ENCODE results near the gene CHSY1.

DNA sequence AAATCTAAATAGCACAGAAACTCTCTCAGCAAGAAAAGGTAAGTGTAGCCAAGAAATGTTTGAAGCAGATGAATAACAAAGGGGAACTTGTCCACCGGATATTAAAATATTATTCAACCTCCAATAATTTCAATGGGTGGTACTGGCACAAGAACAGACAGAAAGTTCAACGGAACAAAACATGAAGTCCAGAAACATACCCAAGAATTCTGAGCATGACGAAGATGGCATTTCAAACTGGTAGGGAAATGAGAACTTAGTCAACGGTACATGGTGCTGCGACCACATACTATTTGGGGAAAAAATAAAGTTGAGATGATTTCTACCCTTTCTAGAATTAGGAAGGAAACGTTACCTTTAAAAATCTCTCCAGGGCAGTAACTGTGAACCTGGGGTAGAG lies 5.5 kb downstream of the CHSY1 start:
- TF ChIP-seq, protein P1, sequence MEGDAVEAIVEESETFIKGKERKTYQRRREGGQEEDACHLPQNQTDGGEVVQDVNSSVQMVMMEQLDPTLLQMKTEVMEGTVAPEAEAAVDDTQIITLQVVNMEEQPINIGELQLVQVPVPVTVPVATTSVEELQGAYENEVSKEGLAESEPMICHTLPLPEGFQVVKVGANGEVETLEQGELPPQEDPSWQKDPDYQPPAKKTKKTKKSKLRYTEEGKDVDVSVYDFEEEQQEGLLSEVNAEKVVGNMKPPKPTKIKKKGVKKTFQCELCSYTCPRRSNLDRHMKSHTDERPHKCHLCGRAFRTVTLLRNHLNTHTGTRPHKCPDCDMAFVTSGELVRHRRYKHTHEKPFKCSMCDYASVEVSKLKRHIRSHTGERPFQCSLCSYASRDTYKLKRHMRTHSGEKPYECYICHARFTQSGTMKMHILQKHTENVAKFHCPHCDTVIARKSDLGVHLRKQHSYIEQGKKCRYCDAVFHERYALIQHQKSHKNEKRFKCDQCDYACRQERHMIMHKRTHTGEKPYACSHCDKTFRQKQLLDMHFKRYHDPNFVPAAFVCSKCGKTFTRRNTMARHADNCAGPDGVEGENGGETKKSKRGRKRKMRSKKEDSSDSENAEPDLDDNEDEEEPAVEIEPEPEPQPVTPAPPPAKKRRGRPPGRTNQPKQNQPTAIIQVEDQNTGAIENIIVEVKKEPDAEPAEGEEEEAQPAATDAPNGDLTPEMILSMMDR (conservative IDR thresholded peaks at IDR 0.05; ENCODE audit: low read length) = no peak
- TF ChIP-seq EZH2phosphoT487 (IDR thresholded peaks at IDR 0.05; ENCODE audit: borderline replicate concordance, low read depth, low read length) = no peak
